Kasumi-1 (cell line): ENCODE measurements around the gene DNAJB7.
"Not testable (repeated sequence)": the region's sequence is repeated elsewhere in the genome, so short reads cannot be mapped to it uniquely, and the experiment has no call there.

Experiments
- DNase-seq, 2 experiments: peaks; one replicate each; lab custom pipeline; 2025; lab: John Stamatoyannopoulos, UW

Gene DNAJB7

GRCh38 chr22:40862013-40862412, at the start of gene DNAJB7:
DNAJB7 (minus strand) TSS chr22:40862113; CDS start chr22:40861994, 119 bp downstream.
- DNase-seq: no peak

DNA sequence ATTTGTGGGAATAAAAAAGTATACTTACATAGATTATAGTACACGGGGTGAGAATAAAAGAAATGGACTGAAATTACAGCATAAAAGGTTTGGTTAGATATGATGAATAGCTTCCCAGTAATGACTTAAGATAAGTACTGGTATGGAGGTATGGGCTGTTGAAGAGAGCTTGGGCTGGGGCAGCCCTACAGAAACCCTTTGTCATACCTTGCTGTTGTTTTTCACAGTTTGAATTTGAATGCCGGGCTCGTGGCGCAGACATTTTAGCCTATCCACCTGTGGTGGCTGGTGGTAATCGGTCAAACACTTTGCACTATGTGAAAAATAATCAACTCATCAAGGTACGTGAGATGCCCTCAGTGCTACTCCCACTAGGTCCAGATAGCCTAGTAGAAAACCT, 47.0 kb upstream of the DNAJB7 start:
- no peak for DNase-seq

DNA sequence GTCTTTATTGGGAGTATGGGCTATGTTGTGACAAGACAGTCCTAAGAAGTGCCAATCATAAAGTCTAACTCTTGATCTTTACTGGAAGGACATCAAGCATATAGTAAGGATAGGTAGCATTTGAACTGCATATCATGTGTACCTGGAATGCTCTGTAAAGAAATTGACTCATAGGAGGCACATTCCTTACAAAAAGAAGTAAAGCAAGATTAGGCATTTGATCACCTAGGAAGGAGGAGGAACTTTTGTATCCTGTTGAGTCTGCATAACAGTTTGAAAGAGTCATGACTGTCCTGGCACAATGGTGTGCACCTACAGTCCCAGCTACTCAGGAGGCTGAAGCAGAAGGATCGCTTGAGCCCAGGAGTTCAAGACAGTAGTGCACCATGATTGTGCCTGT, 42.2 kb upstream of the DNAJB7 start:
- no peak for DNase-seq

GRCh38 chr22:40898850-40899357, 37.0 kb upstream of the DNAJB7 start:
- peak; percentile 69 to 84 for DNase-seq

DNA sequence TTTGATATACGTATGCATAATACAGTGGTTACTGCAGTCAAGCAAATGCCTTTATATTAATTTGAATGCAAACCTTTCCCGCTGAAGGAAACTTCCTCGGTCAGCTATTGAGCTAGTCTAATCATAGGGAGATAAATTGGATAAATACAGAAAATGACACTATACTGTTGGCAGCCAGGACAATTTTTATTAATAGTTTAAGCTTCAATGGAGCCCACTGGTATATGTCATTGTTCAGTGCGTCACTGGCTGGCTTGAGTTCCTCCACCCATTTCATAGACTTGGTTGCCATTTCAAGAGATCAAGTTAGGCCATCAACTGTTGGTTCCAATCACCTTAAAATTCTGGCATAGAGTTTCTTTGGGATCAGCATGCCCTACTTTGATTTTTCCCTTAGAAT, 32.5 kb upstream of the DNAJB7 start:
- no peak for DNase-seq

- no peak for DNase-seq
Measured at GRCh38 chr22:40890881-40891280, 29.0 kb upstream of the DNAJB7 start.

- DNase-seq: no peak
Measured at GRCh38 chr22:40889116-40889515, 27.2 kb upstream of the DNAJB7 start.

GRCh38 chr22:40878922-40879321, 17.0 kb upstream of the DNAJB7 start:
- DNase-seq: no peak

- DNase-seq: no peak
Measured at GRCh38 chr22:40877488-40877887, 15.6 kb upstream of the DNAJB7 start.

DNA sequence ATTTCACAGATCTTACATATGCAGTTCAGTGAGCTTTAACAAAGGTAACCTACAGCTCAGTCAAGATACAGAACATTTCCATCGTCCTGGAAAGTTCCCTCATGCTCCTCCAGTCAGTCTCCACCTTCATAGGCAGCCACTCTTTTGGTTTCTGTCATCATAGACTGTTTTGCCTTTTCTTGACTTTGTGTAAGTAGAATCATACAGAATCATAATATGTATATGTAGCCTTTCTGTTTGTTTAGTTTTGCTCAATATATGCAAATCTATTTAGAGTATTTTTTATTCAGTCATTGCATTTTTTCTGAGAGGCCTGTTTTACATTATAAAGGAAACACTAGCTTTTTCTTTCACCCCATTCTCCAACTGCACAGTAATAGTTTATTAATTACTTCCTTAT, 15.0 kb upstream of the DNAJB7 start:
- DNase-seq: no peak

GRCh38 chr22:40875111-40875510, 13.2 kb upstream of the DNAJB7 start:
- no peak for DNase-seq

DNA sequence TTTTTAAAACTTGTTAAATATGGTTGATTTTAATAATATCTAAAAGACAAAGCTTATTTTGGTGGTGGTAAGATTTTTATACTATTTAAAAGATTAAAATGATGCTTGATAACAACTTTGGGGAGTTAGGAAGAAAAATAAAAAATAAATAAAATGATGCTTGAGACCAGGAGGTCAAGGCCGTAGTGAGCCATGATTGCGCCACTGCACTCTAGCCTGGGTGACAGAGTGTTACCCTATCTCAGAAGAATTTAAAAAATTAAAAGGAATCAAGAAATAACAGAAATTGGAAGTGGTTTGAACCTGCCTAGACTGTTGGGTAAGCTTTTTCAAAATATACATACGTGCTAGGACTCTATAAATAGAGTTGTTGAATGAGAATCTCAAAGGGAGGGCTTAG, 12.1 kb upstream of the DNAJB7 start:
- DNase-seq: no peak

GRCh38 chr22:40868379-40868778, 6.5 kb upstream of the DNAJB7 start:
- not testable (repeated sequence) for DNase-seq

DNA sequence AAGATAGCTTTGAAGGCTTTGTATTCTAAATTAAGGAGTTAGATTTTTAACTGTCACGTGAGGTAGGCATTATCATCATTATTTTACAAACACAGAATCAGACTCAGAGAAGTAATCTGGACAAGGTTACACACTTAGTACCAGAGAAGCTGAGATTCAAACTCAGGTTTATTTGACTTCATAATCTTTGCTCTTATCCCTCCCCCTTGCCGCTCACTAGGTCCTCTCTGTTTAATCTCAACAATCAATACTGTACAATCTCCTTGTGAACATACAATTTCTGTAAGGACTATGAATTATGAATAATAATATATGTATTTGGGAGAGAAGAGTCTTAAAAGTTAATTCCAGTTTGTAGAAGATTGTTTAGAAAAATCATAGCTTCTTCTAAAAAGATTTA, 5.2 kb upstream of the DNAJB7 start:
- DNase-seq: no peak

DNA sequence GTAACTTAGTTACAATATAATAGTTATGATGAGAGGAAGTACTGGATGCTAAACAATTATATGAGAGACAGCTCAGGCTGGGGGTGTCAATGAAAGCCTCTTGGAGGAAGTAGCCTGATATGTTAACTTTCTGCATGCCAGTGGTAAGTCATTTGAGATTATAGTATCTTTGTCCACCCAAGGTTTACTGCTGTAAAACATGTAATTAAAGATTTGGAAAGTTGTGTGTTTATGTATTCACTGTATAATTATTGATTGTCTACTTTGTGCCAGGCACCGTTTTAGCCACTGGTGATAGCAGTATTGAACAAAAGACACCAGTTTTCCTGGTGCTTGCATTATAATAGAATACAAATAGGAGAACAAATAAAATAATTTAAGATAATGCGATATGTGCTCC, 624 bp upstream of the DNAJB7 start:
- peak in 1 of 2 experiments; percentile 10 for DNase-seq

DNA sequence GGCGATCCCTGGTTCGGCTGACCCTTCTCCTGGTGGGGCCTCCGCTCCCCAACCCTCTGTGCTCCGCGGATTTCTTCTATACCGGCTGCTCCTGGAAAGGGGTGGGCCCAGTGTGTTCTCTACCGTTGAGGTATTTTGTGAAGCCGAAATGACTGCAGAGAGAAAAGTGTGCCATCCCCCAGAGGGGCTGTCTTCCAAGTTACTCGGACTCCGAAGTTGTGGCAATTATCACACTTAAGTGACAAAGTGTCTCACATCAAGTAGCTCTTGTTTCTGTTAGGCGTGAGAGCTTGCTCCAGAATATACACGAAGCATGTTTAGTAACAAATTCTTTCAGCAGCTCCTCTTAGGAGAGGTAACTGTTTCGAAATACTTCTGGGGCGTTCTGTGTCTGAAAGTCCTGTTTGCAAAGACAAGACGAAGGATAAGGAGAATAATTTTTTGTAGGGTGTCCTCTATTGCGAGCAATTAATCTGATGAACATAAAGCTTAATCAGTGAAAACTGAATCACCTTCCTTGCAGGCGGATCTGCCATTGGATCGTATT, 4.5 kb downstream of the DNAJB7 start:
- no peak for DNase-seq

- DNase-seq: peak; percentile 94 to 96
Measured at GRCh38 chr22:40856513-40857308, 5.2 kb downstream of the DNAJB7 start, which contains the start of the genes ST13 and XPNPEP3. ST13 (minus strand) TSS chr22:40856639; CDS start chr22:40856540, 99 bp downstream. XPNPEP3 (plus strand) TSS chr22:40857148; CDS start chr22:40857182, 34 bp downstream.

DNA sequence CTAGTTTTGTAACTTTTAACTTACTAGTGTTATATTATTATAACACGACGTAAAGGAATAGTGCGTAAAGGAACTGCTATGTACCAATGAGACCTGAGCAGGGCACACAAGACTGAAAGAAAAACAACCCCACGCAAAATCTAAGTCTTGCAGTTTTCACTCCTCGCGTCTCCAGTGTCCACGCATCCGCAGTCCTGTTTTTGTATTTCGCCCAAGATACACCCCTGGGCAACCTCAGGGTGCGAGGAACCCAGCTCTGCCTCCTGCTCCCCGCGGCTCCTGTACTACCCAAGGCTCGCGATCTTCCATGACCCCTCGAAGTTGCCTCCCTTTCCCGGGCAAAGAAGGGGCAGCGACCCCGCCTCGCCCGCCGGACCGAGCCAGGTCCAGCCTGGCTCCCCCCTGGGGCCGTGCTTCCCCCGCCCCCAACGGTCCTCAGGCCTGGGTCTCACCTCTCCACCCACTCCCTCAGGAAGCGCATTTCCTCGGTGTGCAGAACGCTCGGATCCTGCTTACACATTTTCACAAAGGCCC, 5.9 kb downstream of the DNAJB7 start:
- DNase-seq: peak in 1 of 2 experiments; percentile 38

DNA sequence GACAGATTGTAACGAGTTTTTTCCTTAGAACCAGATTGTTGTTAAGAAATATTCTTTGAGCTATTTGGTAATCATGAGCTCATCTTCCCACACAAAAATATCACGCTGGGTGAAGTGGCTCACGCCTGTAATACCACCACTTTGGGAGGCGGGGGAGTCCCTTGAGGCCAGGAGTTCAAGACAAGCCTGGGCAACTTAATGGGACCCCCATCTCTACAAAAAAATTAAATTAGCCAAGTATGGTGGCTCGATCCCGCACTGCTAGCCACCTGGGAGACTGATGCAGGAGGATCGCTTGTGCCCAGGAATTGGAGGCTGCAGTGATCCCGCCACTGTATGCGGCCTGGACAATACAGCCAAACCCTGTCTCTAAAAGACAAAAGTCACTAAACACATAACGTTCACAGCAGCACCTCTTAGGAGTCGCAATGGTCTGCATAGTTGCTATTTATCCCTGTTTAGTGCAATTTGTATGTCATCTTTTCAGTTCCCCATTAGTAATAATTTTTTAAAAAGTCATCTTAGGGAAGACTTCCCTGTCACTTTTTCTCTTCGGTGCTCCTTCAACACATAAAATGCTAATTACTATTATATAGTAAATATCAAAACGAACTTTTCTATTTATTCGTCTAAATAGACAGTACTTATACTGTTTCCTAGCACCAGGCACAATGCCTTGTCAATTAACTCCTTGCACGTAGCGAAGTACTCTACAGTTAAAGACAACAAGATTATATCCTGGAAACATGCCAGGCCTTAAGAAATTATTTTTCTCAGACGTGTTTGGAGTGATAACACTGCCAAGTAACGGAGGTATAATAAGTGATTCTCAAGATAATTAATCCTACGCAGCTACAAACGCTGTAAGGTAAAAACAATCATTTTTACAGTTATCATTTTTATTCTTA, 6.6 kb downstream of the DNAJB7 start:
- DNase-seq: no peak

DNA sequence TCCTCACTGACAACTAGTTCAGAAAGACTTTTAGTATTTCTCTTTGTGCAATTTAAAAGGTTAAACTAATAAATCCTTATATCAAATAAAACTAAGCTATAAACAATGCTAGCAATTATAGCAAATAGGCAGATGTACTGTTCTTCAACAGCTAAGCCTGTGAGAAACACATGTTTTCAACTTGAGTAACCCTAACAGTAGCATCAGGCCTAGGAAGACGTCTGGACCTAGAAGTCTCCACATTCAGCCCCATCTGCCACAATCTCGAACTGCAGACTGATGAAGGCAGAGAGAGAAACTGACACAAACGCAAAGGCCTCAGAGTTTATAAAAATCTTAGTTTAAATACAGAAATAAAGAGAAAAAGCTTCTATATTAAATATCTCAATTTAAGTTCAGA, 8.0 kb downstream of the DNAJB7 start:
- no peak for DNase-seq

DNA sequence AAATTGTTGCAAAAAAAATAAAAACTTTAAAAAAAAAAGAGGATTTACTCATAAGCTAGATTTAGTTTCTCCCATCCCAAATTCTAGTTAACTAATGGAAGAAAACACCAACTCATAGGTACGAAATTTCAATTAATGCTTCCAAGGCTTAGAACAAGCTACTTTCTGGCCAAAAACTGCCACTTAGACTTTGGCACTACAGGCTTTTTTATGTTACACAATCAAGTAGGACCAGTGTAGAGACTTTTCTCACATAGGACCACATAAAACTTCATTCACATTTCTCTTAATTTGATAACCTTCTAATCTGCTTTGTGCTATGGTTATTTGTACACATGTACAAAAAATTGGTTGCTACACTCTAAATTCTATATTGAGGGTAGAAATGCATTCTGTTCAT, 8.6 kb downstream of the DNAJB7 start:
- DNase-seq: no peak

GRCh38 chr22:40845816-40846215, 16.1 kb downstream of the DNAJB7 start:
- DNase-seq: not testable (repeated sequence)
